ENCODE measurements around the gene OR56B4.
"Not testable (repeated sequence)": the region's sequence is repeated elsewhere in the genome, so short reads cannot be mapped to it uniquely, and the experiment has no call there.

Gene OR56B4

GRCh38 chr11:6099577-6099976 lies 7.9 kb upstream of the OR56B4 start:
- Histone ChIP-seq H3K4me1 (ENCODE audit: control insufficient read depth, insufficient read depth, low read length) (no peaks in the 10 kb centered on the region), H3K27me3 (ENCODE audit: control insufficient read depth, insufficient read depth, low read length) (no peaks in the 10 kb centered on the region), H3K9me3 (replicated peaks; ENCODE audit: low read length) (no peaks in the 10 kb centered on the region), H3K9ac (ENCODE audit: low read depth, low read length) (no peak overlapping the region), H3K4me3 (ENCODE audit: low read length) (no peak overlapping the region), H3K36me3 (ENCODE audit: insufficient read depth, low read length) (no peaks in the 10 kb centered on the region), H3K4me2 (ENCODE audit: low read length) (no peak overlapping the region)

GRCh38 chr11:6110011-6110410 lies 2.5 kb downstream of the OR56B4 start:
- no peaks in the 10 kb centered on the region for H3K27me3 ChIP-seq (ENCODE audit: control insufficient read depth, insufficient read depth, low read length)
- no peak overlapping the region for H3K4me2 ChIP-seq (ENCODE audit: low read length)
- H3K9me3 ChIP-seq (replicated peaks; ENCODE audit: low read length) = no peaks in the 10 kb centered on the region
- no peaks in the 10 kb centered on the region for H3K4me1 ChIP-seq (ENCODE audit: control insufficient read depth, insufficient read depth, low read length)
- no peaks in the 10 kb centered on the region for H3K36me3 ChIP-seq (ENCODE audit: insufficient read depth, low read length)
- no peak overlapping the region for H3K4me3 ChIP-seq (ENCODE audit: low read length)
- no peak overlapping the region for H3K9ac ChIP-seq (ENCODE audit: low read depth, low read length)

- no peaks in the 10 kb centered on the region for H3K9me3 ChIP-seq (replicated peaks; ENCODE audit: low read length)
- H3K4me3 ChIP-seq (ENCODE audit: low read length) = no peak overlapping the region
- no peak overlapping the region for H3K9ac ChIP-seq (ENCODE audit: low read depth, low read length)
- H3K4me1 ChIP-seq (ENCODE audit: control insufficient read depth, insufficient read depth, low read length) = no peaks in the 10 kb centered on the region
- no peaks in the 10 kb centered on the region for H3K36me3 ChIP-seq (ENCODE audit: insufficient read depth, low read length)
- no peaks in the 10 kb centered on the region for H3K27me3 ChIP-seq (ENCODE audit: control insufficient read depth, insufficient read depth, low read length)
- no peak overlapping the region for H3K4me2 ChIP-seq (ENCODE audit: low read length)
Measured at GRCh38 chr11:6111673-6112072, 4.2 kb downstream of the OR56B4 start.

- no peaks in the 10 kb centered on the region for H3K9me3 ChIP-seq (replicated peaks; ENCODE audit: low read length)
- H3K27me3 ChIP-seq (ENCODE audit: control insufficient read depth, insufficient read depth, low read length) = no peaks in the 10 kb centered on the region
- no peak overlapping the region for H3K4me2 ChIP-seq (ENCODE audit: low read length)
- H3K9ac ChIP-seq (ENCODE audit: low read depth, low read length) = no peak overlapping the region
- no peaks in the 10 kb centered on the region for H3K4me1 ChIP-seq (ENCODE audit: control insufficient read depth, insufficient read depth, low read length)
- H3K36me3 ChIP-seq (ENCODE audit: insufficient read depth, low read length) = no peaks in the 10 kb centered on the region
- H3K4me3 ChIP-seq (ENCODE audit: low read length) = no peak overlapping the region
Measured at GRCh38 chr11:6116638-6117037, 9.2 kb downstream of the OR56B4 start.

- H3K4me2 ChIP-seq (ENCODE audit: low read length) = no peak overlapping the region
- no peaks in the 10 kb centered on the region for H3K9me3 ChIP-seq (replicated peaks; ENCODE audit: low read length)
- H3K4me1 ChIP-seq (ENCODE audit: control insufficient read depth, insufficient read depth, low read length) = no peaks in the 10 kb centered on the region
- H3K27me3 ChIP-seq (ENCODE audit: control insufficient read depth, insufficient read depth, low read length) = no peaks in the 10 kb centered on the region
- H3K36me3 ChIP-seq (ENCODE audit: insufficient read depth, low read length) = no peaks in the 10 kb centered on the region
- H3K4me3 ChIP-seq (ENCODE audit: low read length) = no peak overlapping the region
- H3K9ac ChIP-seq (ENCODE audit: low read depth, low read length) = no peak overlapping the region
Measured at GRCh38 chr11:6124245-6124644, 16.8 kb downstream of the OR56B4 start.

- Histone ChIP-seq H3K9ac (ENCODE audit: low read depth, low read length) (no peak overlapping the region), H3K4me3 (ENCODE audit: low read length) (no peak overlapping the region), H3K4me1 (ENCODE audit: control insufficient read depth, insufficient read depth, low read length) (no peaks in the 10 kb centered on the region), H3K36me3 (ENCODE audit: insufficient read depth, low read length) (no peaks in the 10 kb centered on the region), H3K27me3 (ENCODE audit: control insufficient read depth, insufficient read depth, low read length) (no peaks in the 10 kb centered on the region), H3K9me3 (replicated peaks; ENCODE audit: low read length) (no peaks in the 10 kb centered on the region), H3K4me2 (ENCODE audit: low read length) (no peak overlapping the region)
Measured at GRCh38 chr11:6127881-6128280, 20.4 kb downstream of the OR56B4 start.

GRCh38 chr11:6129011-6129410 lies 21.5 kb downstream of the OR56B4 start:
- Histone ChIP-seq H3K9me3 (replicated peaks; ENCODE audit: low read length) (no peaks in the 10 kb centered on the region), H3K9ac (ENCODE audit: low read depth, low read length) (no peak overlapping the region), H3K36me3 (ENCODE audit: insufficient read depth, low read length) (no peaks in the 10 kb centered on the region), H3K4me1 (ENCODE audit: control insufficient read depth, insufficient read depth, low read length) (no peaks in the 10 kb centered on the region), H3K4me3 (ENCODE audit: low read length) (no peak overlapping the region), H3K27me3 (ENCODE audit: control insufficient read depth, insufficient read depth, low read length) (no peaks in the 10 kb centered on the region), H3K4me2 (ENCODE audit: low read length) (no peak overlapping the region)

GRCh38 chr11:6129635-6130034 lies 22.2 kb downstream of the OR56B4 start:
- no peak overlapping the region for H3K4me2 ChIP-seq (ENCODE audit: low read length)
- H3K27me3 ChIP-seq (ENCODE audit: control insufficient read depth, insufficient read depth, low read length) = no peaks in the 10 kb centered on the region
- no peak overlapping the region for H3K4me3 ChIP-seq (ENCODE audit: low read length)
- no peaks in the 10 kb centered on the region for H3K36me3 ChIP-seq (ENCODE audit: insufficient read depth, low read length)
- no peaks in the 10 kb centered on the region for H3K4me1 ChIP-seq (ENCODE audit: control insufficient read depth, insufficient read depth, low read length)
- no peak overlapping the region for H3K9ac ChIP-seq (ENCODE audit: low read depth, low read length)
- no peaks in the 10 kb centered on the region for H3K9me3 ChIP-seq (replicated peaks; ENCODE audit: low read length)

- Histone ChIP-seq H3K36me3 (ENCODE audit: insufficient read depth, low read length) (no peaks in the 10 kb centered on the region), H3K9me3 (replicated peaks; ENCODE audit: low read length) (no peaks in the 10 kb centered on the region), H3K4me2 (ENCODE audit: low read length) (no peak overlapping the region), H3K4me1 (ENCODE audit: control insufficient read depth, insufficient read depth, low read length) (no peaks in the 10 kb centered on the region), H3K9ac (ENCODE audit: low read depth, low read length) (no peak overlapping the region), H3K4me3 (ENCODE audit: low read length) (no peak overlapping the region), H3K27me3 (ENCODE audit: control insufficient read depth, insufficient read depth, low read length) (no peaks in the 10 kb centered on the region)
Measured at GRCh38 chr11:6132431-6132830, 24.9 kb downstream of the OR56B4 start.

GRCh38 chr11:6135936-6136335 lies 28.5 kb downstream of the OR56B4 start:
- H3K9ac ChIP-seq (ENCODE audit: low read depth, low read length); H3K27me3 ChIP-seq (ENCODE audit: control insufficient read depth, insufficient read depth, low read length); H3K4me2 ChIP-seq (ENCODE audit: low read length); H3K4me1 ChIP-seq (ENCODE audit: control insufficient read depth, insufficient read depth, low read length); H3K4me3 ChIP-seq (ENCODE audit: low read length); H3K9me3 ChIP-seq (replicated peaks; ENCODE audit: low read length); H3K36me3 ChIP-seq (ENCODE audit: insufficient read depth, low read length): not testable (repeated sequence)

- Histone ChIP-seq H3K4me2 (ENCODE audit: low read length) (no peak overlapping the region), H3K9ac (ENCODE audit: low read depth, low read length) (no peak overlapping the region), H3K27me3 (ENCODE audit: control insufficient read depth, insufficient read depth, low read length) (no peaks in the 10 kb centered on the region), H3K9me3 (replicated peaks; ENCODE audit: low read length) (no peaks in the 10 kb centered on the region), H3K36me3 (ENCODE audit: insufficient read depth, low read length) (no peaks in the 10 kb centered on the region), H3K4me1 (ENCODE audit: control insufficient read depth, insufficient read depth, low read length) (no peaks in the 10 kb centered on the region), H3K4me3 (ENCODE audit: low read length) (no peak overlapping the region)
Measured at GRCh38 chr11:6142936-6143335, 35.5 kb downstream of the OR56B4 start.

GRCh38 chr11:6143737-6144136 lies 36.3 kb downstream of the OR56B4 start:
- not testable (repeated sequence) for H3K9me3 ChIP-seq (replicated peaks; ENCODE audit: low read length); H3K27me3 ChIP-seq (ENCODE audit: control insufficient read depth, insufficient read depth, low read length); H3K36me3 ChIP-seq (ENCODE audit: insufficient read depth, low read length); H3K9ac ChIP-seq (ENCODE audit: low read depth, low read length); H3K4me1 ChIP-seq (ENCODE audit: control insufficient read depth, insufficient read depth, low read length); H3K4me2 ChIP-seq (ENCODE audit: low read length); H3K4me3 ChIP-seq (ENCODE audit: low read length)
